Spleen (tissue), 11 donors: ENCODE results near the gene FGF14. TPM values are rescaled to one million over a fixed set of nuclear protein-coding genes. Genes with fewer than 3 reads are reported as not detected.
"Not testable (repeated sequence)": the region's sequence is repeated elsewhere in the genome, so short reads cannot be mapped to it uniquely, and the experiment has no call there.

ENCODE experiments used
- DNase-seq: peaks from one replicate; pipeline ENCODE4 v3.0.0-alpha.2; 2020
- H3K27ac ChIP-seq, 8 donors: fragments of 200-600 bp; sonication (generic) in 7 of 8; 1 replicate in 4 of 8; 2 replicates in 4 of 8; pipeline versions ENCODE4 v1.5.0 to v1.8.0; 2016 to 2021; ENCODE audit warnings: inconsistent platforms in 4 of 8, mild to moderate bottlenecking in 4 of 8, moderate library complexity in 1 of 8
- H3K27me3 ChIP-seq, 7 donors: fragments of 200-600 bp; sonication (generic) in 6 of 7; replicated peaks in 1 of 7; 1 replicate in 4 of 7; 2 replicates in 3 of 7; pipeline versions ENCODE4 v1.5.0 to v1.8.0; 2016 to 2021; ENCODE audit warnings: inconsistent platforms in 3 of 7, mild to moderate bottlenecking in 1 of 7
- H3K36me3 ChIP-seq, 6 donors: fragments of 200-600 bp; sonication (generic) in 5 of 6; 1 replicate in 4 of 6; 2 replicates in 2 of 6; pipeline versions ENCODE4 v1.5.0 to v1.8.0; 2016 to 2021; ENCODE audit warnings: inconsistent platforms in 2 of 6
- H3K4me1 ChIP-seq, 6 donors: fragments of 200-600 bp; sonication (generic) in 5 of 6; 1 replicate in 3 of 6; 2 replicates in 3 of 6; pipeline versions ENCODE4 v1.5.0 to v1.8.0; 2016 to 2021; ENCODE audit warnings: inconsistent platforms in 3 of 6
- H3K4me3 ChIP-seq, 8 donors: fragments of 200-600 bp; sonication (generic) in 7 of 8; 1 replicate in 4 of 8; 2 replicates in 4 of 8; pipeline versions ENCODE4 v1.5.0 to v1.8.0; 2016 to 2021; ENCODE audit warnings: inconsistent platforms in 4 of 8, mild to moderate bottlenecking in 4 of 8, moderate library complexity in 2 of 8
- H3K9me3 ChIP-seq, 8 donors: fragments of 200-600 bp; sonication (generic) in 7 of 8; 1 replicate in 4 of 8; 2 replicates in 4 of 8; pipeline versions ENCODE4 v1.5.0 to v1.8.0; 2016 to 2021; ENCODE audit warnings: inconsistent platforms in 4 of 8
- CTCF ChIP-seq, 11 experiments: fragments of 200-600 bp in 7 of 11; fragments of 450-650 bp in 4 of 11; sonication (generic) in 4 of 11; IDR thresholded peaks in 8 of 11; conservative IDR thresholded peaks in 3 of 11; 1 replicate in 7 of 11; 2 replicates in 4 of 11; pipeline versions ENCODE4 v1.4.0 to v1.8.0; 2016 to 2021; ENCODE audit warnings: antibody characterized with exemption in 11 of 11, inconsistent platforms in 4 of 11, mild to moderate bottlenecking in 1 of 11
- POLR2A ChIP-seq, 3 donors: fragments of 450-650 bp; IDR thresholded peaks; one replicate each; pipeline ENCODE4 v1.5.1; 2017; ENCODE audit warnings: antibody characterized with exemption in 3 of 3, mild to moderate bottlenecking in 1 of 3
- POLR2AphosphoS5 ChIP-seq, 3 donors: sonication (generic); formaldehyde crosslinking; IDR thresholded peaks; one replicate each; pipeline ENCODE4 v1.5.1; 2017; ENCODE audit warnings: antibody characterized with exemption in 3 of 3
- WGBS, 5 donors: extraction: QIAGEN DNeasy Blood & Tissue Kit in 3 of 5; methylation state at CpG; one replicate each; pipeline versions ENCODE4 v1.1.5 to v1.1.7; 2013 to 2018; 5-methylcytosine and 5-hydroxymethylcytosine counted together
- intact Hi-C: fragments of 100-400 bp; cut with DNase I; formaldehyde crosslinking; loops from one replicate; pipeline ENCODE4 v1.15.0; 2023; ENCODE audit warnings: low total_unique reads
- polyA plus RNA-seq, 3 donors: library from polyadenylated mRNA; stranded (reverse); fragments of 200-250 nt; gene quantifications; one replicate each; pipeline ENCODE4 v1.2.1, GENCODE V29; 2013
- total RNA-seq, 7 donors: library from RNA; depleted of rRNA in 3 of 7; stranded (reverse); fragments of >200 nt in 3 of 7; fragmentation: NEBNext Ultra II Directional in 4 of 7; extraction: Animal tissue kit (Norgen Biotek cat#: 25700) in 4 of 7; gene quantifications; one replicate each; pipeline versions ENCODE4 v1.1.0 to v1.2.1, GENCODE V29; 2016 to 2021
- donor health status: healthy with polysubstance abuse.
- donor health status: DM: no; HTN: no; CAD: no; lungs with moderate emphysema.
- donor health status: DM: no; HTN: no; CAD: no.
- donor health status: Bipolar disorder and iron deficiency.
- donor health status: healthy.
- donor health status: DM: no; HTN: no; CAD: no.
- donor health status: DM: yes; HTN: yes; CAD: no.

FGF14 gene
- total and polyA plus RNA-seq, 10 donors, result 0.03 to 1.1 (median 0.05) TPM; not detected in 3

- no peak overlapping the region for H3K4me3 ChIP-seq
- H3K27me3 ChIP-seq, result no peaks in the 10 kb centered on the region
- H3K36me3 ChIP-seq, result no peaks in the 10 kb centered on the region
- H3K9me3 ChIP-seq, result no peaks in the 10 kb centered on the region
- H3K27ac ChIP-seq, result no peak overlapping the region
- DNase-seq, result no peak
- TF ChIP-seq POLR2A (IDR thresholded peaks at IDR 0.05) (no peak), POLR2AphosphoS5 (IDR thresholded peaks at IDR 0.05) (no peak), CTCF (IDR thresholded peaks at IDR 0.05 in 8 of 11, conservative IDR thresholded peaks at IDR 0.05 in 3 of 11) (no peak)
- WGBS, 5 donors, result 76 to 90% (median 80%) methylated on average over 1 of the region's 1 CpG
- intact Hi-C loops, result loop anchor here (10.0 kb wide), 1 partner anchor 412 kb away; no protein-coding TSS in a partner anchor
- no peaks in the 10 kb centered on the region for H3K4me1 ChIP-seq
Measured at GRCh38 chr13:102142473-102142826, 259.4 kb downstream of the FGF14 start.

GRCh38 chr13:102141625-102142472 lies 260.0 kb downstream of the FGF14 start:
- H3K4me3 ChIP-seq, result no peak overlapping the region
- TF ChIP-seq CTCF (IDR thresholded peaks at IDR 0.05 in 8 of 11, conservative IDR thresholded peaks at IDR 0.05 in 3 of 11) (peak in 10 of 11 experiments; percentile 9 to 60 (median 44)), POLR2AphosphoS5 (IDR thresholded peaks at IDR 0.05) (no peak)
- H3K27me3 ChIP-seq, result no peaks in the 10 kb centered on the region
- H3K36me3 ChIP-seq, result no peaks in the 10 kb centered on the region
- no peaks in the 10 kb centered on the region for H3K4me1 ChIP-seq
- no peaks in the 10 kb centered on the region for H3K9me3 ChIP-seq
- no peak overlapping the region for H3K27ac ChIP-seq
- 32 to 39% (median 38%) methylated on average over 4 of the region's 4 CpGs for WGBS, 5 donors
- intact Hi-C loops, result loop anchor here (10.0 kb wide), 1 partner anchor 413 kb away; no protein-coding TSS in a partner anchor
- no peak for DNase-seq

- Histone ChIP-seq H3K27me3 (no peaks in the 10 kb centered on the region), H3K4me3 (no peak overlapping the region), H3K4me1 (no peaks in the 10 kb centered on the region), H3K9me3 (no peaks in the 10 kb centered on the region), H3K36me3 (no peaks in the 10 kb centered on the region), H3K27ac (no peak overlapping the region)
- TF ChIP-seq CTCF (IDR thresholded peaks at IDR 0.05 in 8 of 11, conservative IDR thresholded peaks at IDR 0.05 in 3 of 11), result no peak
- no peak for TF ChIP-seq POLR2A (IDR thresholded peaks at IDR 0.05)
- no peak for TF ChIP-seq POLR2AphosphoS5 (IDR thresholded peaks at IDR 0.05)
- WGBS, 5 donors, result 72 to 85% (median 77%) methylated on average over 4 of the region's 4 CpGs
- intact Hi-C loops, result loop anchor here (10.0 kb wide), 1 partner anchor 415 kb away; no protein-coding TSS in a partner anchor
- no peak for DNase-seq
Measured at GRCh38 chr13:102139626-102140025, 262.2 kb downstream of the FGF14 start.

GRCh38 chr13:102138635-102139190 lies 263.1 kb downstream of the FGF14 start:
- TF ChIP-seq POLR2AphosphoS5 (IDR thresholded peaks at IDR 0.05) (no peak), CTCF (IDR thresholded peaks at IDR 0.05 in 8 of 11, conservative IDR thresholded peaks at IDR 0.05 in 3 of 11) (no peak), POLR2A (IDR thresholded peaks at IDR 0.05) (no peak)
- DNase-seq, result no peak
- Histone ChIP-seq H3K4me3 (no peak overlapping the region), H3K9me3 (no peaks in the 10 kb centered on the region), H3K36me3 (no peaks in the 10 kb centered on the region), H3K27me3 (no peaks in the 10 kb centered on the region), H3K27ac (no peak overlapping the region), H3K4me1 (no peaks in the 10 kb centered on the region)
- intact Hi-C loops, result no loop called here
- 66 to 81% (median 77%) methylated on average over 3 of the region's 3 CpGs for WGBS, 5 donors

GRCh38 chr13:102137904-102138303 lies 263.9 kb downstream of the FGF14 start:
- H3K4me3 ChIP-seq, H3K36me3 ChIP-seq, intact Hi-C loops, H3K4me1 ChIP-seq, H3K27ac ChIP-seq, H3K27me3 ChIP-seq, H3K9me3 ChIP-seq, DNase-seq: not testable (repeated sequence)
- whole genome bisulfite sequencing, 5 donors, result 81 to 87% (median 81%) methylated on average over 4 of the region's 4 CpGs
